Measurements from ENCODE around the gene FOXL1.

Gene FOXL1

DNA sequence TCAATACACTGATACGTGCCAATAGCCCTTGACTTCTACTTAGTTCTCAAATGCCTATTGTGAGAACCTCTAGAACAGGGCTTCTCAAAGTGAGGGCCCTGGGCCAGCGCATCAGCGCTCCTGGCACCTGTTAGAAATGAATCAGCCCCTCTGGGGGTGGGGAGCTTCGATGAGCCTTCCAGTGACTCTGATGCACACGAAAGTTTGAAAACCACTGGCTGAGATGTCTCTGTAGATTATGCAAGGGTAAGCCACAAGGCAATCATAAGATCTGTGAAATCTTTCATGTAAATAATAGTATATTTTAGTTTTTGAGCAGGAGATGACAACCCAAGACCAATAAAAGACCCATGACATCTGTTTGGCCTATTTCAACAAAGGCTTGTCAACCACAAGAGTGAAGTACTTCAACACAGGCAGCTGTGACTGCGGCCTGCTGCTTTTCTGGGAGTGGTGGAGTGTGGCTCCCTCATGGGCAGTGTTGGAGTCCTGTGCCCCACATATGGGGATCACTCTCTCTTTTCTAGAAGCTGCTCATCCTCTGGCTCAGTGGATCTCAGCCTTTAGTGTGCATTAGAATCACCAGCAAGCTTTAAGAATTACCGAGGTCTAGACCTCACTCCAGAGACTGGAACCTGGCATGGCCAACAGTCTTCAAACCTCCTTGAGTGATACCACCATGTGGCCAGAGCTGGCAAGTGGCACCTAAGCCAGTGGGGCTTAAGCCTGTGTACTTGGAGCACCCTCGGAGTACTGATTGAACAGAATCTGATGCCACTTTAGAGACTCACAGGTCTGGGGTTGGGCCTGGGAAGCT is 29.1 kb upstream of the FOXL1 start:
- no peak for DNase-seq

DNA sequence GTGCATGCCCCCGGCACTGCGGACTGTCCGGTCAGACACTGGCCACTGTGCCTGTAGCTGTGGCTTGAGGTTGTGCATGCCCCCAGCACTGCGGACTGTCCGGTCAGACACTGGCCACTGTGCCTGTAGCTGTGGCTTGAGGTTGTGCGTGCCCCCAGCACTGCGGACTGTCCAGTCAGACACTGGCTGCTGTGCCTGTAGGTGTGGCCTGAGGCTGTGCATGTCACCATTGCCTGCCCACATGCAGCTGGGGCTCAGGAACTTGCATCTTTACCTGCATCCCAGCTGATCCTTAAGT is 28.5 kb upstream of the FOXL1 start:
- no peak for DNase-seq

DNA sequence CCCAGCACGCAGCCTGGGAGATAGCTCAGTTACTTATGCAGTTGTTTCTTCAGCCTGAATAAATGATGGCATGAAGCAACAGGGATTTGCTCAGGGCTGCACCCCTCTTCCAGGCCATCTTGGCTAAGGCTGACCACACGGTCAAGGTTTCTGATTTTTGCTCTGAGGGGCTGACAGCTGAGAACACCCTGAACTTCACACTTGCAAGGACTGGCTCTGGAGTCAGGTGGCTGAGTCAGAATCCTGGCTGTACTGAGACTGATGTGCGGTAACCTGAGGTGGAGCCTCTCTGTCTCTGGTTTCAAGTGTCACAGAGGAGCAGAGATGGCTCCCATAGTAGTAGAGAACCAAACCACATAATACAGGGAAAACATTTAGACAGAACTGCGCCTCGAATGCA is 28.1 kb upstream of the FOXL1 start:
- DNase-seq: no peak

DNA sequence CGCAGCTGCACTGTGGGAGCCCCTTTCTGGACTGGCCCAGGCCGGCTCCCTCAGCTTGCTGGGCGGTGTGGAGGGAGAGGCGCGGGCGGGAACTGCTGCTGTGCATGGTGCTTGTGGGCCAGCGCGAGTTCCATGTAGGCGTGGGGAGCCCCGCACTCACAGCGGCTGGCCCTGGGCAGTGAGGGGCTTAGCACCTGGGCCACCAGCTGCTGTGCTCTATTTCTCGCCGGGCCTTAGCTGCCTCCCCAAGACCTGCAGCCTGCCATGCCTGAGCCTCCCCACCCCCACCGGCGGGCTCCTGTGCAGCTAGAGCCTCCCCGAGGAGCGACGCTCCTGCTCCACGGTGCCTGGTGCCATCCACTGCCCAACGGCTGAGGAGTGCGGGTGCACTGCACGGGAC is 25.0 kb upstream of the FOXL1 start:
- DNase-seq: no peak

DNA sequence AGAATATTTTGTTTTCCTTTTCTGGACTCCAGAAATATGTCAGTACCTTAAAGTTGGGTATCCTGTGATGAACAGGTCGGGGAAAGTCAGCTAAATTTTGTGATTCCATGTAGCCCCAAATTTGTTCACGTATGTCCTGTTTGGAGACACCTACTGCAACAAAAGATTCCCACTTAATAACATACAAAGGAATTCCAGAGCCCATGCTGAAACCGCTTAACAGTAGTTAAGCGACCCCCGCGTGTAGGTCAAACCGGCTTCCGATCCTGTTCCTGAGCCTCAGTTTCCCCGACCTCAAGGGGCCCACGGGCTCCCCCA is 23.8 kb upstream of the FOXL1 start:
- DNase-seq: no peak

DNA sequence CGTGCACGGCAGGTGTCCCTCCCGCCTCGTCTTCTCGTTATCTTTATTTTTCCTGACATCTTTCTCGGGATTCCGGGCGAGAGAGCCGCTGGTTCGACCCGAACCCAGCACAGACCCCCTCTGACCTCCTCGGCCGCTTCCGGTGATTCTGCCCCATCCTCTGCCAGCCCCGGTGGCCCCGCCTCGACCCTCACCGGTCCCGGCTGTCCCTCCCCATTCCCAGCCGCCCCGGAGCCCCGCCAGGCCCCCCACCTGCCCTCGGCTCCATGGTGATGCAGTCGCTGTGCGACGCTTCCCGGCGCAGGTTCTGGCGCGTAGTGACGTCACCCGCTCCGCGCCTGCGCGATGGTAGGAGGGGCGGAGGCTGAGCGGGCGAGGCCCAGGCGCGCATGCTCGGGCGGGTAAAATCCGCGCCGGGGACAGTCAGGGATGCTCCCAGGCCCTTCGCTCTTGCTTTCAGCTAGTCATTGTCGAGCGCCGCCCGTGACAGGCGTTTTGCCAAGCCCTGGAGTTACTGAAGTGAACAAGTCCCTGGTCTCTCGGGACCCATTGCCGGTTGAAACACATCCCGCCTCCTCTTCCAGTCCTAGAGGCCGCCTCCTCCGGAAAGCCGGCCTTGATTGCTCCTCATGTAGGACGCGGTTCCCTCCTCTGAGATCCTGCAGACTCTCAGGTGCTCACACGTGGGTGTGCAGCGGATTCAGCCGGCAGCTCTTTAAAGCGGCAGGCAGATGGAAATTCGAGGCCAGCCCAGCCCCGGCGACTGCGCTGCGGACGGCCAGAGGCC is 23.2 kb upstream of the FOXL1 start, which contains the start of gene MTHFSD:
Gene MTHFSD (minus strand): TSS at position 319 of the 787 bp plus-strand sequence. CDS start 51 bp downstream, at position 268.
- DNase-seq: peak; percentile 78

DNA sequence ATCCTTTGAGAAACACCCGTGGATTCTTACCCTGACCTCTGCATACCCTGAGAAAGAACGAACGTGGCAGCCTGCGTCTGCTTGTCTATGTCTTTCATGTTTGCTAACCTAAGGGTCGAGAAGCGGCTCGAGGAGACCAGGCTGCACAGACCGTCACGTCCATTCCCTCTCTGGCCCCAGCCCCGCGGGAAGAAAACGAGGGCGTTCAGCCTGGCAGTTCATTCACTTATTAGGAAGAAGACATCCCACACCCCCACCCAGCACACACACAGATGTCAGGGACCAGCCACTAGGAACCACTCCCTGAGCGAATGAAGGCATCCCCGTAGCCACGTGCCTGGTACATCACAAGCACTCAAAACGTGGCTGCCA is 22.7 kb upstream of the FOXL1 start:
- DNase-seq: no peak

DNA sequence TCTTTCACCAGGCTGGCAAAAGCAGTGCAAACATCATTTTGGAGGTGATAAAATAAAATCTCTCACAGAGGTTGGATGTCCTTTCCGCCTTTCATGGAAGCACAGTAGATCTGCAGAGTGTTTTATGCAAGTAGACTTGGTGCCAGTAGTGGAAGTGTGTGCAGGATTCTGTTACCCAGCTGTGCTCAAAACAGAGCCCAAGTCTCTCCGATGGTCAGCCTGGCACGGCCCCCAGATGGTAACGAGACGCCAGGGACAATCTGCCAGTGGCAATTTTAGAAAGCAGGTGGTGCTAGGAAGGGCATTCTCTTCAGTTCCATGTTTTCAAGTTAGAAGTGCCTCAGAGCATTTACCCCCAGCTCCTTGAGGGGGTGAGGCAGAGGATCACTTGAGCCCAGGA is 21.8 kb upstream of the FOXL1 start:
- DNase-seq: no peak

DNA sequence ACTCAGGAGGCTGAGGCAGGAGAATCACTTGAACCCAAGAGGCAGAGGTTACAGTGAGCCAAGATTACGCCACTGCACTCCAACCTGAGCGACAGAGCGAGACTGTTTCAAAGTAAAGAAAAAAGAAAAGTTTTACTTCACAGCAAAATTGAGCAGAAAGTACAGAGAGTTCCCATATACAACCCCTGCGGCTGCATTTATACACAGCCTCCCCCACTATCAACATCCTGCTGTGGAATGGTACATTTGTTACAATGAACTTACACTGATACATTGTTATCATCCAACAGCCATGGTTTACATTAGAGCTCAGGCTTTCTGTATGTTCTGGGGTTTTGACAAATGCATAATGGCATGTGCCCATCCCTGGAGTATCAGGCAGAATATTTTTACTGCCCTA is 20.8 kb upstream of the FOXL1 start:
- DNase-seq: no peak

DNA sequence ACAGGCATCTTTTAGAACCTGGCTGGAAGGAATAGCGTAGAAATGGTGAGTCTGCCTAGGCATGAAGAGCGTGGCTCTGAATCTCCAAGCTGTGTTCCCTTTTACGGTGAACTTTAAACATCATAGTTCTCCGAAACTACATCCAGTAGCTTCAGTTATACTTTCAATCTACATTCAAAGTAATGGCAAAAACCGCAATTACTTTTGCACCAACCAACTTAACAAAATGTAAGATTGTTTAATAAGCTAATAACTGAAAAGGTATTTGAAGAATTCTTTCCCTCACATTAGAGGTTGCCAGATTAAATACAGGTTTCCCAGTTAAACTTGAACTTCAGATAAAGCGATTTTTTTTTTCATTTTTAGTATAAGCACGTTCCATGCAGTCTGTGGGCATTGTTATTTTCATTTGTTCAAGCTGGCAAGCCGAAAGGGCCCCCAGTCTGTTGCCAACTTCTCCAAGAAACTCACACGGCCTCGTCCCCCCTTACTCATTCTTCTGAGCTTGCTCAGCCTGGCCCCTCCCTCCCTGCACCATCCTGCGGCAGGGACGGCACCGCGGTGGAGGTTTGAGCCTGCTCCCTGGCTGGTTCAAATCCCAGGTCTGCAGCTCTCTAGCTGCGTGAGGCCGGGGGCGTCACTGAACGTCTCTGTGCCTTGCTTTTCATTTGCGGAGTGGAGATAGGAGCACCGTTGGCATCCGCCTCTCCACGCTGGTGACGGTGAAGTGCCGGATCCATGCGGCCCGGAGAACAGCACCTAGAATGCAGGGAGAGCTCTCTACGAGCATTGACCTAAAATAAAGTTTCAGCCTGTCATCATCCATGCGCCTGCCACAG is 19.8 kb upstream of the FOXL1 start:
- no peak for DNase-seq

DNA sequence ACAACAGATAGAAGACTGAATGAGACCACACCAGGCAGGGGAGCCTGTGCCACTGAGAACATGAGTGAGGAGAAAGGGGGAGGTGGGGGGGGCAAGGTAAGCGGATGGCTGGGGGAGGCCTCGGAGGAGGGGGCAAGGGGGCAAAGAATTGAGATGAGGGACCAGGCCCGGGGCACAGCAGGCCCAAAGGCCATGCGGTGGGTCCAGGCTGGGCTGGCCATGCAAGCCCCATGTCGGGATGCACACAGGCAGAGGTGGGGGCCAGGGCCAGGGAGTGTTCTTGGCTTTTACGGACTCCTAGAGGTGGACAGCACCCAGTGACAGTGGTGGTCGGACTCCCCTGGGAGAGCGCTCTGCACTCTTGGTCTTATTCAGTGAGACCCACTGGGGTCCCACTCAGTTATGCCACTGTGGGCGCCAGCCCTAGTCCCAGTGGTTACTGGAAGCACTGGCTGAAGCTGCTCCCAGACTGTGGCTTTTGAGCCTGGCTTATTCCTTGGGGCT is 18.5 kb upstream of the FOXL1 start:
- no peak for DNase-seq

DNA sequence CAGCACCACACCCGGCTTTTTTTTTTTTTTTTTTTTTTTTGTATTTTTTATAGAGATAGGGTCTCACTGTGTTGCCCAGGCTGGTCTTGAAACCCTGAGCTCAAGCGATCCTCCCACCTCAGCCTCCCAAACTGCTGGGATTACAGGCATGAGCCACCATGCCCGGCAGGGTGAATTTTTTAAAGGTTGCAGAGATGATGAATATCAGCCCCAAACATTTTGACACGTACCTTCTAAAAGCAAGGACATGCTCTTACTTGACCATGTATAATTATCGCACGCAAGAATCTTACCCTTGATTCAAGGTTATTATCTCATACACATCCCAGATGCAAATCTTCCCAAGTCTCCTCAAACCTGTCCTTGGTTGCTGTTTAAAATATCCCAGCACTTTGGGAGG is 16.0 kb upstream of the FOXL1 start:
- no peak for DNase-seq

DNA sequence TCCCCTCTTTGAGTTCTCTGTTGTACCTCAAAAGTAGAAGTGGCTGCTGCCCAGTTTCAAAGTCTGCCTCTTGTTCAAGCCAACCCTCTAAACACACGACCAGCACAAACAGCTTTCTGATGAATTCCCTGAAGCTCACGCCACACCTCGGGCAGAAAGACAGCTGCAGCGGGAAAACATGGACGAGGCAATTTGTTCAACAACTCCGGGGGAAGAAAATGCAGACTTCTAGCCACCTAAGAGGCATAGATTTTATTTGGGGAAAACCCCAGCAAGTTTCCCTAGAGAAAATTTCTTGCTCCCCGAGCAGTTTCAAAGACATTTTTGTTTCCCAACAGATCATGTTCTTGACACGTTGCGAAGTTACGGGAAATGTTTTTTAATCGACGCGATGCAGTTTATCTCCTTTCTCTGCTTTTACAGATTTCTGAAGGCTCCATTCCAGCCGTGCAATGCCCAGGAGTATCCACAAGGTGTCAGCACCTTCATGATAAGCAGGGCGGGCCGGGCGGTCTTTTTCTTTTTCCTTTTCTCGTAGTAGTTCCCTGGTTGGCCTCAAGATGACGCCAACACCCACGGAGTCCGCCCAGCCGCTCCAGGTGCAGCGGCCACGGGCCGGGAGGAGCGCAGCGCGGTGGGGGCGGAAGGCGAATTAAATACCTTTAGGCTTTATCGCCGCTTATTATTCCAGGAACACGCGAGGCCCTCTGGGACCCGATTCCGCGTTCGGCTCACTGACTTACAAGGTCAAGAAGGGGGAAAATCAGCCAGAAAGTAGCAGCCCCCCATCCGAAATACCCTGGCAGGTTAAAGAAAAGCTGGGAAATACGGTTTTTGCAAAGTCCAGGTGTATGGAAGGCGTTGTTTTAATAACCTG is 14.6 kb upstream of the FOXL1 start:
- DNase-seq: peak; percentile 52

DNA sequence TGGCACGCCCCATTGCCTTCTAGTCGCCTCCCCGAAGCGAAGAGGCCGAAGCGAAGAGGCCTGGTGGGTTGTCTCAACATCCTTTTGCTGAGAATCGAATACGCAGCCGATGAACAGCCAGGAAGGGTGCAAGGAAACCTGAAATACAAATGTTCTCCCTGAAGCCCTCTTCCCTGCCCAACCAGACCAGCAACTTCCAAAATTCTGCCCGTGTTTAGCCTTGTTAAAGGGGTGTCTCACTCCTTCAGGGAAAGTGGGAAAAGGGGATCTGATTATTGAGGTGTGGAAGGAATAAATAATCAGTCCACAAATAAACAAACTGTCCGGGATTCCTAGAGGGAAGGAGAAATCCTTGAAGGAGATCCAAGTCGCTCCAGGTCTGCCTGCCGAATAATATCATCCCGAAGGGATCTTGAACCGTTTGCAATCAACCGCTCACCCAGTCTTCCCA is 13.1 kb upstream of the FOXL1 start:
- no peak for DNase-seq

DNA sequence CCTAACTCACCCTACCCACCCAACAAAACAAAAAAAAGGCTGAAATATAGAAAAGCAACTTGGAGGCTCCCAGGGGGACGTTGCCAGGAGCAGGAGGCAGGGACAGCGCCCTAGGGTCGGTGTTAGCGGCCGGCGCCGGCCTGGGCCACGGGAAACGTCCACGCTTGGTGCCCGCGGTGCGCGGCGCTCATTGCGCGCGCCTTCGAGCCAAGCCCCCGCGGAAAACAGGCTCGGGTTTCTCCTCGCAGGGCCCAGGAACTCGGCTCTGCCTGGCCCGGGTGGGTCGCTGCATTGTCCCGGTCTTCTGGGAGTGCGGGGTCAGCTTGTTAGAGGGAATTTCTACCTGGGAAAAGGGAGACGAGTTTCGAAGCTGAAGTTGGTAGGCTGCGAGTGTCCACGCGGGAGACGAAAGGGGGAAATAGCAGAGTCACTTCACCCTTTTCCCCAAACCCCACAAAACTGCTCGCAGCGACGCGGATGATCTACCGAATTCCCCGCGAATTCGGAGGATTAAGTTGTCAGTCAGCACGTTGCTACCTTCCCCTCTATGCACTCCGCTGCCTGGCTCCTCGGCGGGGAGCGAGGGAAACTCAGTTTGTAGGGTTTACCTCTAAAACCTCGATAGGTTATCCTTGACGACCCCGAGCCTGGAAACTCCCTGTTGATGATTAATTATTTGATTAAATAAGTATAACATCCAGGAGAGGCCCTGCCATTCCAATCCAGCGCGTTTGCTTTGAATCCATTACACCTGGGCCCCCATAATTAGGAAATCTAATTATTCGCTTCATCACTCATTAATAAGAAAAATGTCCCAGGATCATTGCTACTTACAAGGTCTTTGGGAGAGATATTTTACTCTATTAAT is 12.5 kb upstream of the FOXL1 start:
- no peak for DNase-seq

DNA sequence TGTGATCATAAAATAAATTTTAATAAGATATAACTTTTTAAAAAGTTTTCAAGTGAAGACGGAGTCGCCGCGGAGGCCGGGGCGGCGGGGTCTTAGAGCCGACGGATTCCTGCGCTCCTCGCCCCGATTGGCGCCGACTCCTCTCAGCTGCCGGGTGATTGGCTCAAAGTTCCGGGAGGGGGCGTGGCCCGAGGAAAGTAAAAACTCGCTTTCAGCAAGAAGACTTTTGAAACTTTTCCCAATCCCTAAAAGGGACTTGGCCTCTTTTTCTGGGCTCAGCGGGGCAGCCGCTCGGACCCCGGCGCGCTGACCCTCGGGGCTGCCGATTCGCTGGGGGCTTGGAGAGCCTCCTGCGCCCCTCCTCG is 11.8 kb upstream of the FOXL1 start, which contains the start of gene FOXC2:
Gene FOXC2 (plus strand): TSS at position 229 of the 365 bp plus-strand sequence. CDS start 507 bp downstream, outside the sequence.
- DNase-seq: no peak

DNA sequence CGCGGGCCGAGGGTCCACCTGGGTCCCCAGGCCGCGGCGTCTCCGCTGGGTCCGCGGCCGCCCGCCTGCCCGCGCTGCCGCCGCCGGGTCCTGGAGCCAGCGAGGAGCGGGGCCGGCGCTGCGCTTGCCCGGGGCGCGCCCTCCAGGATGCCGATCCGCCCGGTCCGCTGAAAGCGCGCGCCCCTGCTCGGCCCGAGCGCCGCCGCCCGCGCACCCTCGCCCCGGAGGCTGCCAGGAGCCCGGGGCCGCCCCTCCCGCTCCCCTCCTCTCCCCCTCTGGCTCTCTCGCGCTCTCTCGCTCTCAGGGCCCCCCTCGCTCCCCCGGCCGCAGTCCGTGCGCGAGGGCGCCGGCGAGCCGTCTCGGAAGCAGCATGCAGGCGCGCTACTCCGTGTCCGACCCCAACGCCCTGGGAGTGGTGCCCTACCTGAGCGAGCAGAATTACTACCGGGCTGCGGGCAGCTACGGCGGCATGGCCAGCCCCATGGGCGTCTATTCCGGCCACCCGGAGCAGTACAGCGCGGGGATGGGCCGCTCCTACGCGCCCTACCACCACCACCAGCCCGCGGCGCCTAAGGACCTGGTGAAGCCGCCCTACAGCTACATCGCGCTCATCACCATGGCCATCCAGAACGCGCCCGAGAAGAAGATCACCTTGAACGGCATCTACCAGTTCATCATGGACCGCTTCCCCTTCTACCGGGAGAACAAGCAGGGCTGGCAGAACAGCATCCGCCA is 11.2 kb upstream of the FOXL1 start:
- DNase-seq: no peak

DNA sequence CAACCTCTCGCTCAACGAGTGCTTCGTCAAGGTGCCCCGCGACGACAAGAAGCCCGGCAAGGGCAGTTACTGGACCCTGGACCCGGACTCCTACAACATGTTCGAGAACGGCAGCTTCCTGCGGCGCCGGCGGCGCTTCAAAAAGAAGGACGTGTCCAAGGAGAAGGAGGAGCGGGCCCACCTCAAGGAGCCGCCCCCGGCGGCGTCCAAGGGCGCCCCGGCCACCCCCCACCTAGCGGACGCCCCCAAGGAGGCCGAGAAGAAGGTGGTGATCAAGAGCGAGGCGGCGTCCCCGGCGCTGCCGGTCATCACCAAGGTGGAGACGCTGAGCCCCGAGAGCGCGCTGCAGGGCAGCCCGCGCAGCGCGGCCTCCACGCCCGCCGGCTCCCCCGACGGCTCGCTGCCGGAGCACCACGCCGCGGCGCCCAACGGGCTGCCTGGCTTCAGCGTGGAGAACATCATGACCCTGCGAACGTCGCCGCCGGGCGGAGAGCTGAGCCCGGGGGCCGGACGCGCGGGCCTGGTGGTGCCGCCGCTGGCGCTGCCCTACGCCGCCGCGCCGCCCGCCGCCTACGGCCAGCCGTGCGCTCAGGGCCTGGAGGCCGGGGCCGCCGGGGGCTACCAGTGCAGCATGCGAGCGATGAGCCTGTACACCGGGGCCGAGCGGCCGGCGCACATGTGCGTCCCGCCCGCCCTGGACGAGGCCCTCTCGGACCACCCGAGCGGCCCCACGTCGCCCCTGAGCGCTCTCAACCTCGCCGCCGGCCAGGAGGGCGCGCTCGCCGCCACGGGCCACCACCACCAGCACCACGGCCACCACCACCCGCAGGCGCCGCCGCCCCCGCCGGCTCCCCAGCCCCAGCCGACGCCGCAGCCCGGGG is 10.4 kb upstream of the FOXL1 start:
- no peak for DNase-seq

All from NK-92 treated with Interleukin-12 subunit alpha and Interleukin-12 subunit beta, amount 100 ng/mL, for 24 hours (cell line).